SU-DHL-6 (cell line): ENCODE results near the gene MCU.
A peak's percentile ranks its signal among the peaks of the same experiment; 100 is the strongest.

Source experiments
- H2AFZ ChIP-seq: fragments of 200-600 bp; sonication (generic); 2 replicates; pipeline ENCODE4 v1.6.1; 2014; ENCODE audit warnings: low read depth, mild to moderate bottlenecking, moderate library complexity, mixed read lengths, antibody characterized with exemption, low read length; ENCODE audit not compliant: severe bottlenecking
- H3F3A ChIP-seq: fragments of 200-600 bp; shearing (Covaris generic); 2 replicates; pipeline ENCODE4 v1.6.0; 2016; ENCODE audit warnings: antibody characterized with exemption, mild to moderate bottlenecking; ENCODE audit not compliant: insufficient read depth
- H3K27ac ChIP-seq: fragments of 200-600 bp; sonication (generic); 2 replicates; pipeline ENCODE4 v1.5.1; 2016; ENCODE audit warnings: low read depth, mild to moderate bottlenecking, low read length, moderate library complexity, mixed read lengths
- H3K27me3 ChIP-seq: fragments of 200-600 bp; sonication (generic), shearing (Covaris generic); 2 replicates; pipeline ENCODE4 v1.6.0; 2014; ENCODE audit warnings: mild to moderate bottlenecking, low read length
- H3K36me3 ChIP-seq: fragments of 200-600 bp; sonication (generic); 2 replicates; pipeline ENCODE4 v1.6.1; 2014; ENCODE audit warnings: mild to moderate bottlenecking, low read length, mixed read lengths
- H3K4me2 ChIP-seq: fragments of 300-600, 200-600 bp; shearing (Covaris generic), sonication (generic); 2 replicates; pipeline ENCODE4 v1.6.0; 2014; ENCODE audit warnings: low read length, low read depth, mild to moderate bottlenecking; ENCODE audit not compliant: poor library complexity, severe bottlenecking
- H3K4me3 ChIP-seq: fragments of 200-600 bp; sonication (generic); 2 replicates; pipeline ENCODE4 v1.5.1; 2014; ENCODE audit warnings: antibody characterized with exemption, low read length, mild to moderate bottlenecking, mixed read lengths; ENCODE audit not compliant: insufficient read depth, poor library complexity, severe bottlenecking
- H3K79me2 ChIP-seq: fragments of 200-600 bp; sonication (generic); 2 replicates; pipeline ENCODE4 v1.6.1; 2014; ENCODE audit warnings: mild to moderate bottlenecking, low read length, moderate library complexity; ENCODE audit not compliant: insufficient read depth
- H3K9ac ChIP-seq: fragments of 200-600 bp; sonication (generic); 2 replicates; pipeline ENCODE4 v1.7.0; 2014; ENCODE audit warnings: mild to moderate bottlenecking, low read length
- H3K9me2 ChIP-seq: fragments of 200-600 bp; sonication (generic); replicated peaks from 2 replicates; pipeline ENCODE4 v1.6.1; 2014; ENCODE audit warnings: low read length; ENCODE audit not compliant: insufficient read depth
- H3K9me3 ChIP-seq: fragments of 200-600 bp; sonication (generic); 2 replicates; pipeline ENCODE4 v1.6.1; 2014; ENCODE audit warnings: low read length, mixed read lengths; ENCODE audit not compliant: insufficient read depth
- H4K20me1 ChIP-seq: fragments of 200-600 bp; sonication (generic); 2 replicates; pipeline ENCODE4 v1.6.1; 2014; ENCODE audit warnings: low read depth, mild to moderate bottlenecking, antibody characterized with exemption, low read length, moderate library complexity, mixed read lengths
- CTCF ChIP-seq: fragments of 200-600 bp; sonication (generic); IDR thresholded peaks from one replicate; pipeline ENCODE4 v1.5.1; 2017; ENCODE audit warnings: antibody characterized with exemption, mild to moderate bottlenecking, low read length, moderate library complexity; ENCODE audit not compliant: insufficient read depth, poor library complexity, severe bottlenecking
- EZH2phosphoT487 ChIP-seq: fragments of 200-600 bp; sonication (generic), shearing (Covaris generic); conservative IDR thresholded peaks from 2 replicates; pipeline ENCODE4 v1.6.1; 2018; ENCODE audit warnings: mild to moderate bottlenecking, antibody characterized with exemption, low read length, moderate library complexity, mixed read lengths

Gene MCU

GRCh38 chr10:72862957-72863356 is 171.0 kb downstream of the MCU start:
- TF ChIP-seq EZH2phosphoT487 (no peak), CTCF (no peak)
- Histone ChIP-seq H4K20me1 (no peaks in the 10 kb centered on the region), H3K27me3 (no peaks in the 10 kb centered on the region), H2AFZ (no peak overlapping the region), H3K4me3 (no peak overlapping the region), H3K9me2 (no peaks in the 10 kb centered on the region), H3K79me2 (no peaks in the 10 kb centered on the region), H3K27ac (no peak overlapping the region), H3K9ac (no peak overlapping the region), H3K36me3 (no peaks in the 10 kb centered on the region), H3K4me2 (no peak overlapping the region), H3K9me3 (no peaks in the 10 kb centered on the region), H3F3A (no peaks in the 10 kb centered on the region)

- TF ChIP-seq CTCF (peak; percentile 56), EZH2phosphoT487 (no peak)
- no peaks in the 10 kb centered on the region for H3K79me2 ChIP-seq
- H3K27me3 ChIP-seq: no peaks in the 10 kb centered on the region
- H3F3A ChIP-seq: no peaks in the 10 kb centered on the region
- no peaks in the 10 kb centered on the region for H3K9me2 ChIP-seq
- no peak overlapping the region for H2AFZ ChIP-seq
- no peaks in the 10 kb centered on the region for H4K20me1 ChIP-seq
- H3K9me3 ChIP-seq: no peaks in the 10 kb centered on the region
- peaks cover 3% of the 10 kb centered on the region; the same call in 1 of the 2 replicates for H3K36me3 ChIP-seq
- no peak overlapping the region for H3K9ac ChIP-seq
- no peak overlapping the region for H3K27ac ChIP-seq
- H3K4me2 ChIP-seq: no peak overlapping the region
- no peak overlapping the region for H3K4me3 ChIP-seq
Observed at GRCh38 chr10:72875250-72876055, 183.5 kb downstream of the MCU start.

GRCh38 chr10:72879245-72879644 is 187.3 kb downstream of the MCU start:
- no peak overlapping the region for H3K27ac ChIP-seq
- no peak overlapping the region for H3K4me3 ChIP-seq
- TF ChIP-seq CTCF (no peak), EZH2phosphoT487 (no peak)

More at GRCh38 chr10:72879245-72879644, 187.3 kb downstream of the MCU start:
- H3K27me3 ChIP-seq: no peaks in the 10 kb centered on the region
- no peaks in the 10 kb centered on the region for H3F3A ChIP-seq
- H4K20me1 ChIP-seq: no peaks in the 10 kb centered on the region
- no peaks in the 10 kb centered on the region for H3K9me2 ChIP-seq
- H3K79me2 ChIP-seq: no peaks in the 10 kb centered on the region
- no peak overlapping the region for H2AFZ ChIP-seq
- peaks cover 3% of the 10 kb centered on the region; the same call in 1 of the 2 replicates for H3K36me3 ChIP-seq
- no peaks in the 10 kb centered on the region for H3K9me3 ChIP-seq
- H3K9ac ChIP-seq: no peak overlapping the region
- no peak overlapping the region for H3K4me2 ChIP-seq
